Measurements from ENCODE around the gene ECI1.

DNA sequence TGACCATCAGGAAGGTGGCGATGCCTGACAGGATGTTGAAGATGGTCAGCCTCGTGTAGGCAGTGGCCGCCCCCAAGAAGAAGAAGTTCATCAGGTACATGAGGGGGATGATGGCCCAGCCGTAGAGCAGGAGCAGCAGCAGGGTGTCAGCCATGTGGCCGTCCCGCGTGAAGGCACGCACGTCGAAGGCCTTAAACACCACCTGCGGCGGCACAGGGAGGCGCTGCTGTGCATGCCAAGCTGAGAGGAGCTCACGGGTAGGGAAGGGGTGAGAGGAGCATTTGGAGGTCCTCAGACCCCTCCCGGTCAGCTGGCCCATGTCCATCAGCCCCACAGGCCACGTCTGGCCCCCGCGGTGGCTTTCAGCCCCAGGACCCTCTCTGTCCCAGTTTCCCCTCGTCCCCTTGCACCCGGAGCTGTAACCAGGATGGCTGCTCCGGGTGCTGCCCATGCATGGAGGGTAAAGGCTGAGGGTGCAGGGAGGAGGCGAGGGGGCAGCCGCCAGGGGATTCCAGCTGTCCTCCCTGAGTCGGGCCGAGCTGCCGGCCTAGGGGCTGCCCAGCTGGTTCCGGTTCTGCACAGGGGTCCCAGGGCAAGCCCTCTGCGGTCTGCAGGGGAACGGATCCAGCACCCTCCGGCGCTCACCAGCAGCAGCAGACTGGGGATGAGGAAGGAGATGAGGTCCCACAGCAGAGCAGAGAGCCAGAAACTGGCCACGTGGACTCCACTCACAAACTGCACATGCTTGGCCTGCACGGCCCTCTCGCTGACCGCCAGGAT is 33.6 kb upstream of the ECI1 start:
- TF ChIP-seq, protein P1, sequence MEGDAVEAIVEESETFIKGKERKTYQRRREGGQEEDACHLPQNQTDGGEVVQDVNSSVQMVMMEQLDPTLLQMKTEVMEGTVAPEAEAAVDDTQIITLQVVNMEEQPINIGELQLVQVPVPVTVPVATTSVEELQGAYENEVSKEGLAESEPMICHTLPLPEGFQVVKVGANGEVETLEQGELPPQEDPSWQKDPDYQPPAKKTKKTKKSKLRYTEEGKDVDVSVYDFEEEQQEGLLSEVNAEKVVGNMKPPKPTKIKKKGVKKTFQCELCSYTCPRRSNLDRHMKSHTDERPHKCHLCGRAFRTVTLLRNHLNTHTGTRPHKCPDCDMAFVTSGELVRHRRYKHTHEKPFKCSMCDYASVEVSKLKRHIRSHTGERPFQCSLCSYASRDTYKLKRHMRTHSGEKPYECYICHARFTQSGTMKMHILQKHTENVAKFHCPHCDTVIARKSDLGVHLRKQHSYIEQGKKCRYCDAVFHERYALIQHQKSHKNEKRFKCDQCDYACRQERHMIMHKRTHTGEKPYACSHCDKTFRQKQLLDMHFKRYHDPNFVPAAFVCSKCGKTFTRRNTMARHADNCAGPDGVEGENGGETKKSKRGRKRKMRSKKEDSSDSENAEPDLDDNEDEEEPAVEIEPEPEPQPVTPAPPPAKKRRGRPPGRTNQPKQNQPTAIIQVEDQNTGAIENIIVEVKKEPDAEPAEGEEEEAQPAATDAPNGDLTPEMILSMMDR (IDR thresholded peaks at IDR 0.05; ENCODE audit: low read depth, low read length) = no peak
- no peak for TF ChIP-seq POLR2A (IDR thresholded peaks at IDR 0.05; ENCODE audit: extremely low read depth, insufficient read length)
